ENCODE measurements around the gene MYO16. TPM values are rescaled to one million over a fixed set of nuclear protein-coding genes. Genes with fewer than 3 reads are reported as not detected.

MYO16 gene
- total RNA-seq, 4 donors from 2014 or later, result 0.54 to 3.8 (median 1.5) TPM

GRCh38 chr13:109072505-109072904 lies 443.1 kb downstream of the MYO16 start:
- WGBS, 2 donors (ENCODE audit: low coverage in 1 of 2), result 83 to 93% methylated on average over 3 of the region's 3 CpGs
- no peak overlapping the region for H3K27ac ChIP-seq
- H3K27me3 ChIP-seq, result no peaks in the 10 kb centered on the region
- no peaks in the 10 kb centered on the region for H3K9me3 ChIP-seq
- no peak for ATAC-seq
- no peak overlapping the region for H3K4me3 ChIP-seq
- TF ChIP-seq POLR2A (IDR thresholded peaks at IDR 0.05) (no peak), CTCF (IDR thresholded peaks at IDR 0.05) (no peak), POLR2AphosphoS5 (IDR thresholded peaks at IDR 0.05) (no peak), EP300 (IDR thresholded peaks at IDR 0.05) (no peak)
- no peaks in the 10 kb centered on the region for H3K36me3 ChIP-seq
- H3K4me1 ChIP-seq, result no peaks in the 10 kb centered on the region

GRCh38 chr13:109074436-109074835 lies 445.0 kb downstream of the MYO16 start:
- no peak for ATAC-seq
- WGBS, 2 donors (ENCODE audit: low coverage in 1 of 2), result 80 to 81% methylated on average over 5 to 6 of the region's 6 CpGs
- no peak overlapping the region for H3K27ac ChIP-seq
- no peaks in the 10 kb centered on the region for H3K4me1 ChIP-seq
- no peaks in the 10 kb centered on the region for H3K9me3 ChIP-seq
- H3K36me3 ChIP-seq, result no peaks in the 10 kb centered on the region
- TF ChIP-seq EP300 (IDR thresholded peaks at IDR 0.05), result no peak
- TF ChIP-seq POLR2A (IDR thresholded peaks at IDR 0.05), result no peak
- TF ChIP-seq CTCF (IDR thresholded peaks at IDR 0.05), result no peak
- no peak for TF ChIP-seq POLR2AphosphoS5 (IDR thresholded peaks at IDR 0.05)
- H3K27me3 ChIP-seq, result no peaks in the 10 kb centered on the region
- H3K4me3 ChIP-seq, result no peak overlapping the region

GRCh38 chr13:109074853-109075252 lies 445.4 kb downstream of the MYO16 start:
- no peak overlapping the region for H3K27ac ChIP-seq
- no peak for TF ChIP-seq POLR2A (IDR thresholded peaks at IDR 0.05)
- TF ChIP-seq CTCF (IDR thresholded peaks at IDR 0.05), result no peak
- TF ChIP-seq POLR2AphosphoS5 (IDR thresholded peaks at IDR 0.05), result no peak
- no peak for TF ChIP-seq EP300 (IDR thresholded peaks at IDR 0.05)
- no peak for ATAC-seq

GRCh38 chr13:109087916-109088623 lies 458.7 kb downstream of the MYO16 start:
- no peaks in the 10 kb centered on the region for H3K27me3 ChIP-seq
- no peak for ATAC-seq
- H3K27ac ChIP-seq, result no peak overlapping the region
- no peaks in the 10 kb centered on the region for H3K4me1 ChIP-seq
- no peaks in the 10 kb centered on the region for H3K36me3 ChIP-seq
- 56 to 65% methylated on average over 6 to 10 of the region's 10 CpGs for WGBS, 2 donors (ENCODE audit: low coverage in 1 of 2)
- peaks cover 0 to 5% (median 0%) of the 10 kb centered on the region in 3 donors for H3K9me3 ChIP-seq
- H3K4me3 ChIP-seq, result no peak overlapping the region
- TF ChIP-seq CTCF (IDR thresholded peaks at IDR 0.05), result no peak
- no peak for TF ChIP-seq POLR2AphosphoS5 (IDR thresholded peaks at IDR 0.05)
- TF ChIP-seq POLR2A (IDR thresholded peaks at IDR 0.05), result no peak
- TF ChIP-seq EP300 (IDR thresholded peaks at IDR 0.05), result no peak

More at GRCh38 chr13:109074853-109075252, 445.4 kb downstream of the MYO16 start:
- Histone ChIP-seq H3K9me3 (no peaks in the 10 kb centered on the region), H3K4me3 (no peak overlapping the region), H3K27me3 (no peaks in the 10 kb centered on the region), H3K36me3 (no peaks in the 10 kb centered on the region), H3K4me1 (no peaks in the 10 kb centered on the region)
- WGBS, 2 donors (ENCODE audit: low coverage in 1 of 2), result 82 to 93% methylated on average over 3 of the region's 3 CpGs

- Histone ChIP-seq H3K27me3 (no peaks in the 10 kb centered on the region), H3K27ac (no peak overlapping the region), H3K36me3 (no peaks in the 10 kb centered on the region), H3K4me1 (no peaks in the 10 kb centered on the region), H3K9me3 (peaks cover 0 to 5% (median 0%) of the 10 kb centered on the region in 3 donors), H3K4me3 (no peak overlapping the region)
- ATAC-seq, result no peak
- WGBS, 2 donors (ENCODE audit: low coverage in 1 of 2), result 74% methylated on average over 6 of the region's 22 CpGs; no CpG with 5 or more reads in 1 of the 2 donors
- no peak for TF ChIP-seq POLR2AphosphoS5 (IDR thresholded peaks at IDR 0.05)
- TF ChIP-seq CTCF (IDR thresholded peaks at IDR 0.05), result no peak
- TF ChIP-seq EP300 (IDR thresholded peaks at IDR 0.05), result no peak
- no peak for TF ChIP-seq POLR2A (IDR thresholded peaks at IDR 0.05)
Observed at GRCh38 chr13:109088624-109088917, 459.2 kb downstream of the MYO16 start.

Measured in gastroesophageal sphincter (tissue), 4 donors.